M059J (cell line): ENCODE measurements around the gene LDB1. TPM values are rescaled to one million over a fixed set of nuclear protein-coding genes. Genes with fewer than 3 reads are reported as not detected.

Experiments
- DNase-seq: peaks from one replicate; pipeline ENCODE4 v3.0.0-alpha.2; 2012; ENCODE audit warnings: low read depth
- total RNA-seq: library from RNA; depleted of rRNA; stranded (reverse); fragments of >200 nt; shearing (Covaris generic); gene quantifications from 2 replicates; pipeline ENCODE4 v1.2.3, GENCODE V29; 2014

Gene LDB1
- total RNA-seq, 1 experiment from 2014 or later = 25.0 TPM

DNA sequence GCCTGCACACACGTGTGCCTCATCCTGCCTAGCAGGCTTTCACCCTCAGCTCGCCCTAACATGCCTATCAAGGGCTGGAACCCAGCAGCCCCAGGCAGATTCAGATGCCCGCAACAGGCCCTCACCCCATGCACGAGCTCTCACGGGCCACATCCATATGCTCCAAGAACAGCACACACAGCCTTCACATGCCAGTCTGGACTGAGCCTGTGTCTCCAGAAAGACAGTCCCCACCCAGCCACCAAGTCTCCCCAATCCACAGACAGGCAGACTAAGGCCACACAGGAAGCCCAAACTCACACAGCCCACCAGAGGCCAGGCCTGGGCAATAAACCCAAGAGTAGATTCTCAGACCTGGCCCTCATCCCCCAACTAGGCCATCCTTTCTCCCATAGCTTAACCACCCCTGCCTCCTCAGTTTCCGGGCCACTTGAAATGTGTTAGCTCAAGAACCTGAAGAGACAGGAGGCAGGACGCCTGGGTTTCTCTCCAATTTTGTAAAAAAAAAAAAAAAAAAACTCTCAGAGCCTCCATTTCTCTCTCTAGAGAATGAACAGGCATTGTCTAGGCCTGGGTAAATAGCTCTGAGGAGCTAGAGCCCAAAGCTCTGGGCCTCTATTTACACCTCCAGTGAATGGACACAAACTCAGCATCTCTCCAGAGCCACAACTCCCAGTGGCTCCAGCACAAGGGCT lies 6.8 kb downstream of the LDB1 start:
- DNase-seq = no peak

DNA sequence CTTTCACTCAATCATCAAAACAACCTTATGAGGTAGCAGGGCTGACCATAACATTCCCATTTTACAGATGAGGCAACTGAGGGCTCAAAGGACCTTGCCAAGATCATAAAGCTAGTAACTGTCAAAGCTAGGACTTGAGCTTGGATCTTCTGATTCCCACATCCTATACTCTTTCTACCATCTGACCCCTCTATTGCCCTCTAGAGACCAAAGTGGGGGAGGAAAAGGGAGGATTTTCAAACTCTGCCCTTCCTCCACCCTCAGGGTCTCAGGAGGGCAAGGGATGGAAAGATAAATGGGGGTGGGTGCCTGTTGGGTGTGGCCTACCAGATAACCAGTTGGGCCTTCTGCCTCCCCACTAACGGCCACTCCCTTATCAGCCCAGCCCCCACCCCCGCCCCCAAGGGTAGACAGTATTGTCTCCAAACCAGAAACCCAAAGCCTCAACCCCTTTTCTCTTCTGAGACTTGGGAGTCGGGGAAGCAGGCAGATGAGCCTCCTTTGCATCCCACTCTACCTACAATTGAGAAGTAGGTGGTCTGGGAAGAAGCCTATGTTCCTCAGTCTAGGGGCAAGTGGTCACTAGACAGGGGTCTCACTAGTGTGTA lies 7.9 kb downstream of the LDB1 start:
- no peak for DNase-seq

- DNase-seq = no peak
These were observed 8.9 kb downstream of the LDB1 start for GRCh38 chr10:102111276-102111675.

DNA sequence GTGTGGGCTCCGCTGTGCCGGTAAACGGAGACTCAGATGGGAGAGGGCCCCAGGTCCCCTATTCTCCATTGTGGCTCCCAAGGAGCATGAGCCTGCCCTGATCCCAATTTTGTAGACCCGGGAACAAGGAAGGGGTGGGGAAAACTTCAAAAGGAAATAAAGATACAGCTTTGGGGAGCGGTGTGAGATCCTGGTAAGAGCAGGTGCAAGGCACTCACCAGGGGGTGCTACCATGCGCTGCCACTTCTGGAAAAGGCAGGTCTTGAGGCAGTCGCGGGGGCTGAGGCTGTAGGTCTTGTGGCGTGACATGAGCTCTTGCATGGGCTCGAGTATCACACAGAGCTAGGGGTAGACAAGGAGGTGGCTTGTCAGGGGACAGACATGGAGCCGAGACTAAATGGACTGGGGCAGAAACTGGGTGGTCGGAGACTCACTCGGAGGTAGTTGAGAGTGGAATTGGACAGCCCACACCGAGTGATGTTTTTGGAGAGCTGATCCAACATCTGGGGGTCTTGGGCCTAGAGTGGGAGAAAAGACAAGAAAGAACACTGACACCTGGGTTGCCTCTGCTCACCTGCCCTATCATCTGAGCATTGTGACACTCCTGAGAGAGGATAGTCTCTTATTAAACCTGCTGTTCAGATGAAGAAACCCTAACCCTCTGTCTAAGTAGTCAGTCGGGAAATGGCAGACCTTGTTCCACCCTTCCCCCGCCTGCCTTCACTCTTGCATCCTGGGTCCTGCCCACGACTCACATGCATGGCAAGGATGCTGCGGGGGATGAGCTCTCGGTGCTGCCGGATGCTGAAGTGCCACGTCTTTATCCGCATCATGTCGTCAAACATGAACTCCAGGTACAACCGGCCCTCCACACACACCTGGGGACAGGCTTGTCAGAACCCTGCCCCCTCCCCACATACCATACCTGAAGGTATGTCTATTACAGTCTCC lies 10.7 kb downstream of the LDB1 start:
- DNase-seq = no peak

GRCh38 chr10:102106998-102107397 lies 13.2 kb downstream of the LDB1 start:
- no peak for DNase-seq

- DNase-seq = no peak
These were observed 17.7 kb downstream of the LDB1 start for GRCh38 chr10:102102421-102102820.

- DNase-seq = no peak
These were observed 19.0 kb downstream of the LDB1 start for GRCh38 chr10:102101152-102101551.

GRCh38 chr10:102096449-102096848 lies 23.7 kb downstream of the LDB1 start:
- no peak for DNase-seq

- peak; percentile 72 for DNase-seq
These were observed 29.4 kb downstream of the LDB1 start for GRCh38 chr10:102090772-102091171.

- DNase-seq = no peak
These were observed 34.0 kb downstream of the LDB1 start for GRCh38 chr10:102086196-102086595.

GRCh38 chr10:102085336-102085735 lies 34.8 kb downstream of the LDB1 start:
- no peak for DNase-seq

DNA sequence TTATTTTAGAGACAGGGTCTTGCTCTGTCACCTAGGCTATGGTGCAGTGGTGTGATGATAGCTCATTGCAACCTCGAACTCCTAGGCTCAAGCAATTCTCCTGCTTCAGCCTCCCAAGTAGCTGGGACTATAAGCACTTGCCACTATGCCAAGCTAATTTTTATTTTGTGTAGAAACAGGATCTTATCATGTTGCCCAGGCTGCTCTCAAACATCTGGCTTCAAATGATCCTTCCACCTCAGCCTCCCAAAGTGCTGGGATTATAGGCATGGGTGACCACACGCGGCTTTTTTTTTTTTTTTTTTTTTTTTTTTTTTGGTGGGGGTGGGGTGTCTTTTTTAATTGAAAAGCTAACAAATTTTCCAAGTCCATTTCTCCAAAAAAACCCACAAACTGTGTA lies 36.6 kb downstream of the LDB1 start:
- no peak for DNase-seq

GRCh38 chr10:102072673-102073527 lies 47.3 kb downstream of the LDB1 start:
- DNase-seq = peak; percentile 69

DNA sequence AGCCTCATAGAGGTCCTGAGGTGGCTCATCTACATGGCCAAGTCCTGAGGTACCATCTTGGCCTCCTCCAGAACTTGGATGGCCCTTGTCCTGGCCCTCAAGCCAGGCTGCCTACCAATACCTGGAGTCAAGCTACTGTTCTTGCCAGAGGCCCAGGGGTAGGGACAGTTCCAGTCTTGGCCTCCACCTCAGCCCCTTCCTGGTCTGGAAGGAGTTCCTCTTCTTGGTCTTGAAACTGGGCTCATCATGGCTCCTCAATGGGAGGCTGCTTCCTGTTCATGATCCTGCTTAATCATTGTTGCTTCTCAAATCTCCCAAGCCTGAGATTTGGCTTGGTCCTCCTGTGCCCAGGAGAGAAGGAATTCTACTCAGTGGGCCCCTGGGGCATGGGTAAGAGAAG lies 51.1 kb downstream of the LDB1 start:
- DNase-seq = no peak

GRCh38 chr10:102068216-102068615 lies 52.0 kb downstream of the LDB1 start:
- no peak for DNase-seq

GRCh38 chr10:102067091-102067916 lies 52.9 kb downstream of the LDB1 start:
- DNase-seq = no peak

DNA sequence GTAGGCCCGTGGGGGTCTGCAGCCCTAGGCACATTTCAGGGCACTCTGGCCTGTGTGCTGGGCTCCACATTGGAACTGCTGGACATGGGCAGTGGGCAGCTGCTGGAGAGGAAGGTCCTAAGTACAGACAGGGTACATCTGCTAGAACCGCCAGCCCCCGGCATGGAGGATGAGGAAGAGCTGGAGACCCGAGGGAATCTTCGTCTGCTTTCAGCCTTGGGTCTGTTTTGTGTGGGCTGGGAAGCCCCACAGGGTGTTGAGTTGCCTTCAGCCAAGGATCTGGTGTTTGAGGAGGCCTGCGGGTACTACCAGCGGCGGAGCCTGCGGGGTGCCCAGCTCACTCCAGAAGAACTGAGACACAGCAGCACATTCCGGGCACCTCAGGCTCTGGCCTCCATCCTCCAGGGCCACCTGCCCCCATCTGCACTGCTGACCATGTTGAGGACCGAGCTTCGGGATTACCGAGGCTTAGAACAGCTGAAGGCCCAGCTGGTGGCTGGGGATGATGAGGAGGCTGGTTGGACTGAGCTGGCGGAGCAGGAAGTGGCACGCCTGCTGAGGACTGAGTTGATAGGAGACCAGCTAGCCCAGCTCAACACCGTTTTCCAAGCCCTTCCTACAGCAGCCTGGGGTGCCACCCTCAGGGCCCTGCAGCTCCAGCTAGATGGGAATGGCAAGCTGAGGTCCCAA lies 53.6 kb downstream of the LDB1 start:
- DNase-seq = no peak

DNA sequence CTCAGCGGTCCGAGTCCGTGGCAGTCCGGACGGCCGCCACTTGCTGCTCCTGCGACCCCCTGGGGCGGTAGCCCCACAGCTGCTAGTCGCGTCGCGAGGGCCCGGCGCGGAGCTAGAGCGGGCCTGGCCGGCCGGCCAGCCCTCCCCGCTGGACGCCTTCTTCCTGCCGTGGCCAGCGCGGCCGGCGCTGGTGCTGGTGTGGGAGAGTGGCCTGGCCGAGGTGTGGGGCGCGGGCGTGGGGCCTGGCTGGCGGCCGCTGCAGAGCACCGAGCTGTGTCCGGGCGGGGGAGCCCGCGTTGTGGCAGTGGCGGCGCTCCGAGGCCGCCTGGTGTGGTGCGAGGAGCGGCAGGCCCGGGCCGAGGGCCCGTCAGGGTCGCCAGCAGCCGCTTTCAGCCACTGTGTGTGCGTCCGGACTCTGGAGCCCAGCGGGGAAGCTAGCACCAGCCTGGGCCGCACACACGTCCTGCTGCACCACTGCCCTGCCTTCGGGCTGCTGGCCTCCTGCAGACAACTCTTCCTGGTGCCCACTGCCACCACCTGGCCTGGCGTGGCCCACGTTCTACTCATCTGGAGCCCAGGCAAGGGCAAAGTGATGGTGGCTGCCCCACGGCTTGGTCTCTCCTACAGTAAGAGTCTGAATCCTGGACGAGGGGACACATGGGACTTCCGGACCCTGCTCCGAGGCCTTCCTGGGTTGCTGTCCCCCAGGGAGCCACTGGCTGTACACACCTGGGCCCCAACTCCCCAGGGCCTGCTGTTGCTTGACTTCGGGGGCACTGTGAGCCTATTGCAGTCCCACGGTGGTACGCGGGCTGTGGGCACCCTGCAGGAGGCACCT lies 54.4 kb downstream of the LDB1 start:
- DNase-seq = peak; percentile 50

- peak; percentile 89 for DNase-seq
These were observed 55.2 kb downstream of the LDB1 start, which contains the start of gene HPS6 for GRCh38 chr10:102064868-102065560. TSS of gene HPS6 (plus strand) at chr10:102065349. CDS start at chr10:102065475, 126 bp downstream.
